NCI-H2107 (cell line): ENCODE data around the gene C1QTNF1.
"Not testable (repeated sequence)": the region's sequence is repeated elsewhere in the genome, so short reads cannot be mapped to it uniquely, and the experiment has no call there.

Experiments used
- DNase-seq: peaks from one replicate; lab custom pipeline; 2025; lab: John Stamatoyannopoulos, UW

The C1QTNF1 gene

DNA sequence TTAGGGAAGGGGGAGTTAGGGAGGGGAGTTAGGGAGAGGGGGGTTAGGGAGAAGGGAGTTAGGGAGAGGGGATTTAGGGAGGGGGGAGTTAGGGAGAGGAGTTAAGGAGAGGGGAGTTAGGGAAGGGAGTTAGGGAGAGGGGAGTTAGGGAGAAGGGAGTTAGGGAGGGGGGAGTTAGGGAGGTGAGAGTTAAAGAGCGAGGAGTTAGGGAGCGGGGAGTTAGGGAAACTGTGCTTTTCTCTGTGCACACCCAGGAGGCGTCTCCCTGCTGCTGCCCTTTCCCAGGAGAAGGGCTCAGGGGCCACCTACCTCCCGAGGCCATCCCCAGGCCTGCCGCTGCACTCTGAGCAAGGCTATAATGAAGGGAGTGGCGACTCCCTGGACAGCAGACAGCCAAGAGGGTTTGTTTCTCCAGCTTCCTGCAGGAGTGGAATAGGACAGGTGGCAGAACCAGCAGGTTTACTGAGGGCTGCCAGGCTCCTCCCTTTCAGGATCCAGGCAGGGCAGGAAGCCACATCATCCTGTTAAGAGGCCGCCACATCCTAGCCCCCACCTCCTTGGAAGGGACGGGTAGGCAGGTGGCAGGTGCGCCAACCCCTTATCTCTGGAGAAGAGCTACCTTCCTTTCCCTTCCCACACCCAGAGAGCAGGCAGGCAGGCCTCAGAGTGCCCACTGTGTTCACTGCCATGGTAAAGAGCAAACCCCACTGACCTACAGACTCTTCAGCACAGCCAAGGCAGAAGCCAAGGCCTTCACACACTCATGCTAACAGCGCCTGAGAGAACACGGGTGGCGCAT lies 18.7 kb upstream of the C1QTNF1 start:
- DNase-seq, result peak; percentile 28

- no peak for DNase-seq
Observed at GRCh38 chr17:79006046-79006445, 17.9 kb upstream of the C1QTNF1 start.

DNA sequence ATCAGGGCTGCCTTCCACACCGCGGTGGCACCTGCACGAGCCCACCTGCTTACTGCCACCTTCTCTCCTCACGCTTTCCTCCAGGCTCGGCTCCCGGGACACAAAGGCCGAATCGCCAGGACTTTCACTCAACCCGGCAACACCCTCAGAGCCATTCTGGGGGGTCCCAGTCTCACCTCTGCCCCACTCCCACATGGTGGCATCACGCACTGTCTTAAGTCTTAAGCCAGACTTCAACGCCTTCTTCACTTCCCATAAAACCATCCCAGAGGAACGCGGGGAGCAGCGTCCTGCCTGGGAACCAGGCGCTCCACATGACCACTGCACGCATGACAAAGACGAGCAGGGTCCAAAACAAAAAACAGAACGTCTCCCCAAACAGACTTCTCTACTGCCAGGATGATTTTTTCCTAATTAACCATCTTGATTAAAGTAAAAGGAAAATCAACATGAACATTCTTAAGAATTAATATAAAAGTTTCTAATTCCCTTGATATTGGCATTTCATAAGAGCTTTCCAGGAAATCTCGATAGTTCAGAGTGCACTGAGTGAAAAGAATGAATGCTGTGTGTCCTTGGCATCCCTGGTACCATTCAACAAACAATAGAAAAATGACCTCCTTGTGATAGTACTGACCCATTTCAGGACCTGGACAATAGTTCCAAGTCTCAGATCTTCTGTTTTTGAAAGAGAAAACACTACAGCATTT lies 17.0 kb upstream of the C1QTNF1 start:
- no peak for DNase-seq

DNA sequence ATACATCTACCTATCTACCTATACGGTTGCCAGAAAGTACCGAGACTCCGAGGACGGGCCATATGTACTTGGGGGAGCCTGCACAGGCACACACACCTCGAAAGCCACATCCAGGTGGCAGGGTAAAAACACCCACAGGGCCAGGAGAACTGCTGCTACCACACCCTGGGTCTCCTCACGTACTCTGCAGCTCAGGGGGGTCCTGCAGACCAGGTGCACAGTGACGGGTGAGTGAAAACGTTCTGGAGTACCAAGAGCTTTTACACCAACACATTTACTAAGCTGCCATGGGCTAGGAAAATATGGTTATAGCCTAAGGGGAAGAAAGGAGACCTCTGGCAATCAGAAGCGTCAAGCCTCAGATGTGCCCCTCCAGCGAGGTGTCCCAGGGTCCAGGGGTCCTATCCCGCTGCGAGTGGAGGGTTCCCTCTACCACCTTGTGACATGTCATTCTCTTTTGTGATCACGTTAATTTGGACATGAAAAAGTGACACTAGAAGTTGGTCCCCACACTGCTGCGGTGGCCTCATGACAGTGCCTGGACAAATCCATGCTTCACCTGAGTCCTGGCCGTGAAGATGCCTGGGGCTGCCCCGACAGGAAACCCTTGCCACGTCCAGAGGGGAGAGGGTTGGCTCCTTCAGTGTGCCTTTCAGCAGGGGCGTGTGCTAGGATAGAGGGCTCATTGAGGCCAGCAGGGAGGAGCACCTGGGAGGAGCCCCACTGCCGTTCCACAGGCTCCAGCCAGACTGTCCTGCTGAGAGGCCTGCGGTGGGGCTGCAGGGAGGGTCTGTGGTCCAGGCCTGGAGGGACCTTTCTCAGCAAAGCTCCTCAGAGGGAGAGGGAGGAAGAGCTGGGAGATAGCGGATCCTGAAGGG lies 16.2 kb upstream of the C1QTNF1 start:
- no peak for DNase-seq

GRCh38 chr17:79008666-79009387 lies 15.1 kb upstream of the C1QTNF1 start:
- DNase-seq, result no peak

DNA sequence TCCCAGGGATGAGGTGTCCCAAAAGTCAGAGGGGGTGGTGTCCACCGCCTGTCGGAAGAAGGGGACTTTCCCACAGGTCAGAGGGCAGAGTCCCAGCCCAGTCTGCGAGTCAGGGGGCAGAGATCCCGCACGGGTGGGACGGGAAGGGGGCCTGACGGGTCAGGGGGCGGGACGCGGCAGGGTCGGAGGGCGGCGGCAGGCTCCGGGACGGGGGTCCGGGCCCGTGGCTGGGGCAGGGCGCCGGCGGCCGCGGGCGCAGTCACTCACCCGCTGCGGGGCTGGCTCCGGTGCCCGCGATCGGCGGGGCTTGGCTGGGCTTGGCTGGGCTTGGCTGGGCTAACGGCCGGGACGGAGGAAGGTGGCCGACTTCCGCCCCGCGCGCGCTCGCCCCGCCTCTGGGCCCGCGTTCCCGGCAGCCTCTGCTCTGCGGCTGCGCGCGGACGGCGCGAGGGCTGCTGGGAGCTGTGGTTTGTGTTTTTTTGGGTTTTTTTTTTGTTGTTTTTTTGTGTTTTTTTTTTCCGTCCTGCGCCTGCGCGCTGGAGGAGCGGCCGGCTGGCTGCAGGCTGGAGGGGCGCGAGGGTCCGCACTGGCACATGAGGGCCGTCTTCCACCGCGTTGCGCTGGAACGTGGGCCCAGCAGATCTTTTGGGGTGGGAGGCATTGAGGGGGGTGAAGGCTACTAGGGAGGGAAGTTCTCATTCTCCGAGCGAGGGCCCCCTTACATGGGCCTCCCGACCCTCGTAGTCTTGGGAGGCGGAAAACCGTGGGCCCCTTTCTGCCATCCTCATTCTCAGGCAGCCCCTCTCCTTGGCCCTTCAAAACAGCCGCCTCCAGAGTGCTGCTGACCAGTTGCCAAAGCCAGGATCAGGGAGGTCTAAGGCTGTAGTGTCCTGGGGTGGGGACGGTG lies 14.3 kb upstream of the C1QTNF1 start, which contains the start of gene CANT1:
Gene CANT1 (minus strand): TSS at position 368 of the 907 bp plus-strand sequence. CDS start 12,142 bp downstream, outside the sequence.
- no peak for DNase-seq

DNA sequence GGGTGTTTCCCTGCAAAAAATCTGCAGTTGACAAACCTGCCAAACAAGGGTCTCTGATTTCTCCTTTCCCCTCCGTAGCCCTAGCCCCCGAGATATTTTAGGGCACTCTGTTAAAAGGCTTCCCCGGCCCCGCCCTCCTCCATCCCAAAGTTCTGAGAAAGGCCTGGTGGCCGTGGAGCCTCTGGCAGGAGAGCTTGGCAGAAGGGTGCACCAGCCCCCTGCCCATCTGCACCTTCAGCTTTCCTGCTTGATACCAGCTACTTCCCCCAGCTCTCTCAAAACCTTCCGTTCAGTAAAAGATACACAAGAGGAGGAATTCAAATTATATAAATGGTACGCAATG lies 13.7 kb upstream of the C1QTNF1 start:
- no peak for DNase-seq

DNA sequence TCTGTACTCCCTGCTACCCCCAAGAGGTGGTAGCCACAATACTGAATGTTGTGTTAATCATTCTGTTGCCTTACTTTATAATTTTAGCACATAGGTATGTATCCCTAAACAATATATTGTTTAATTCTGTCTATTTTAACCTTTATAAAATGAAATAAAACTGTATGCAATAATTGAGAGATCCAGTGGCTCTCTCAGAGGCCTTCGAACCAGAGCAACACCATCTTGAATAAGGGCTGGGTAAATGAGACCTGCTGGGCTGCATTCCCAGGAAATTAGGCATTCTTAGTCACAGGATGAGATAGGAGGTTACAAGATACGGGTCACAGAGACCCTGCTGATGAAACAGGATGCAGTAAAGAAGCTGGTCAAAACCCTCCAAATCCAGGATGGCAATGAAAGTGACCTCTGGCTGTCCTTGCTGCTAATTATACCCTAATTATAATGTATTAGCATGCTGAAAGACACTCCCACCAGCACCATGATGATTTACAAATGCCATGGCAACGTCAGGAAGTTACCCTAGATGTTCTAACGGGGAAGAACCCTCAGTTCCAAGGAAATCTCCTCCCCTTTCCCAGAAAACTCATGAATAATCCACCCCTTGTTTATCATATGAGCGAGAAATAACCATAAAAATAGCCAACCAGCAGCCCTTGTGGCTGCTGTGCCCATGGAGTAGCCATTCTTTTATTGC lies 12.4 kb upstream of the C1QTNF1 start:
- DNase-seq, result no peak

- DNase-seq, result no peak
Observed at GRCh38 chr17:79012563-79013134, 11.3 kb upstream of the C1QTNF1 start.

DNA sequence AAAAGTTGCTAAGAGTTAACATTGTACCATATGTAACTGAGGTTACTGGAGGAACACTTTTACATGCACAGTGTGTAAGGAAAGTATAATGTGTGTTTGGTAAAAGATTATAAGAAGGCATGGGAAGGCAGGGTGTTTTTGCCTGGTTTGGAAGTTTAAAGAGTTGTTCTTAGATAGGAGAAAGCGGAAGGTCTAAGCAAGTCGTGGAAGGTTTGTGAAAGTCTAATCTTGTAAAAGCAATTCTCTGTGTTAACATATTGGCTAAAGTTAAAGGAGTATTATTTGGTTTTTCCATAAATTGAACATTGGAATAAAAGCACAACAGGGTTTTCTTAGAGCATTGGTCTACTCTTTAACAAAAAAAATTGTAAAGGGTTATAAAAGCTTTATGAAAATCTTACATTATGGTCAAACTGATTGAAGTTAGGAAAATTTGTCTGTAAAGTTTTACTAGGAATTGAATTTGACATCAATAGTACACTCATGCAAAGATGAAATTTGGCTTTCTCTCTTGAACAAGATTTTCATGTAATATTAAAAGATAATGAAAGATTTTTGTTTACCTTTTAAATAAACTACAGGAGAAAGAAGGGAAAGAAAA lies 9.7 kb upstream of the C1QTNF1 start:
- no peak for DNase-seq

GRCh38 chr17:79017546-79018369 lies 6.2 kb upstream of the C1QTNF1 start:
- DNase-seq, result no peak

GRCh38 chr17:79018370-79018695 lies 5.6 kb upstream of the C1QTNF1 start:
- no peak for DNase-seq

GRCh38 chr17:79019261-79019631 lies 4.7 kb upstream of the C1QTNF1 start:
- no peak for DNase-seq

- DNase-seq, result no peak
Observed at GRCh38 chr17:79019632-79020584, 4.1 kb upstream of the C1QTNF1 start.

DNA sequence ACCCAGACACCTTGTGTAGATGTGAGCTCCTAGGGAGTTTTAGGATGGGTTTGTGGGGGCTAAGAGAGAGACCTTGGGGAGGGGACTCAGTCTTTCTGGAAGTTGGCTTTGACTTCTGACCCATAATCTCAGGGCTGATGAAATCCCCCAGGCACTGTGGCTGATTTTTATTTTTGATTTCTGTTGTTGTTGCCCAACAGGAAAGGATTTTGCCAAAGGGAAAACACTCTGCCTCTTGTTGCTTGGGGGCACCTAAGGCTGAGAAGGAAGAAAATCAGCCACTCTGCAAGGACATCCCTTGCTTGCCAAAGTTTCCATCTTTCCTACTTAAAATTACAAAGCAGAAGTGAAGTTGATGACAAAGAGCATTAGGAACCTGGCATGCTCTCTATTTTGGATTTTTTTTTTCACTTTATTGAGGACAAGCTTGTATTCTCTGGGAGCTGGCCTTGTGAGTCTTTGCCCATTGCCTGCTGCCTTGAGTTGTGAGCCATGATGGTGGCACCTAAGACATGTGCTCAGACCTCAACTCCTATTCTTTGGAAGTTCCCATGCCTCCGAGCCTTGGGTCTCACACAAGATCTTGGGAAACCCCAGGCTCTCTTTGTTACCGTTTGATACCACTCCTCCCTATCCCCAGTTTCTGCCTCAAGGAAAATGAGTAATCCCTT lies 3.2 kb upstream of the C1QTNF1 start:
- no peak for DNase-seq

GRCh38 chr17:79021929-79022328 lies 2.0 kb upstream of the C1QTNF1 start:
- not testable (repeated sequence) for DNase-seq

DNA sequence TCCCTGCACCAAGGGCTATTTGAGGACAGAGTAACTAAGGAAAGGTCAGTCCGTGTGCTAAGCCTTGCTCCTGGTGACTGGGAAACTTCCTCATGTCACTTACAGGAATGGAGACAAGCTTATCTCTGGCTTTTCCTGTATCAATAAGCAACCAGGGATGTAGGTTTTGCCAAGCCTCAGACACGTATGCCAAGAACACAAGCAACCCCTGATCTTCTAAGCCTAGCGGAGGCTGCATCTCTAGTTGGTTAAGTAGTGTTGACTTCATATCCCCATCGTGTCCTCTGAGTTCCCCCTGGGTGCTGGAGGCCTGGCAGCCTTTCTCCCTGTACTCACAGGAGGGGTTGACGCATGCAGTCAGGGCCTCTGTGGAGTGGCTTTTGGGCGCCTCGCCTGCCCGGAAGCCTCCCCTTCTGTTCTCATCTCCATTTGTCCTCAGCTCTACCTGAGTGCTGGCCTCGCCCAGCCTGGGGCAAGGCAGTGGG lies 1.4 kb upstream of the C1QTNF1 start:
- DNase-seq, result no peak
